Right atrium auricular region (tissue), 2 donors: ENCODE measurements around the gene TEAD1. TPM values are rescaled to one million over a fixed set of nuclear protein-coding genes. Genes with fewer than 3 reads are reported as not detected.

ENCODE experiments used
- DNase-seq: peaks from one replicate; pipeline ENCODE4 v3.0.0-alpha.2; 2019; ENCODE audit warnings: low spot score
- H3K27ac ChIP-seq, 2 donors: fragments of 200-600 bp; sonication (generic); 1 replicate in 1 of 2; 2 replicates in 1 of 2; pipeline ENCODE4 v1.5.1; 2016 to 2019
- H3K27me3 ChIP-seq, 2 donors: fragments of 200-600 bp; sonication (generic); one replicate each; pipeline versions ENCODE4 v1.5.1 to v1.6.0; 2017 to 2019
- H3K36me3 ChIP-seq: fragments of 200-600 bp; sonication (generic); one replicate; pipeline ENCODE4 v1.5.1; 2016
- H3K4me1 ChIP-seq, 2 donors: fragments of 200-600 bp; sonication (generic); one replicate each; pipeline versions ENCODE4 v1.5.1 to v1.6.0; 2017 to 2019
- H3K4me3 ChIP-seq, 2 donors: fragments of 200-600 bp; sonication (generic); 1 replicate in 1 of 2; 2 replicates in 1 of 2; pipeline ENCODE4 v1.5.1; 2017 to 2019; ENCODE audit warnings: mild to moderate bottlenecking in 1 of 2, moderate library complexity in 1 of 2
- H3K9me3 ChIP-seq, 2 donors: fragments of 200-600 bp; sonication (generic); one replicate each; pipeline ENCODE4 v1.5.1; 2019
- CTCF ChIP-seq, 2 donors: fragments of 200-600 bp; sonication (generic); IDR thresholded peaks; one replicate each; pipeline ENCODE4 v1.5.1; 2019; ENCODE audit warnings: antibody characterized with exemption in 2 of 2
- total RNA-seq, 2 donors: library from RNA; depleted of rRNA; stranded (reverse); fragments of >200 nt; gene quantifications; one replicate each; pipeline ENCODE4 v1.1.0, GENCODE V29; 2016

TEAD1 gene
- total RNA-seq, 2 donors from 2014 or later = 73.8 to 99.8 TPM

DNA sequence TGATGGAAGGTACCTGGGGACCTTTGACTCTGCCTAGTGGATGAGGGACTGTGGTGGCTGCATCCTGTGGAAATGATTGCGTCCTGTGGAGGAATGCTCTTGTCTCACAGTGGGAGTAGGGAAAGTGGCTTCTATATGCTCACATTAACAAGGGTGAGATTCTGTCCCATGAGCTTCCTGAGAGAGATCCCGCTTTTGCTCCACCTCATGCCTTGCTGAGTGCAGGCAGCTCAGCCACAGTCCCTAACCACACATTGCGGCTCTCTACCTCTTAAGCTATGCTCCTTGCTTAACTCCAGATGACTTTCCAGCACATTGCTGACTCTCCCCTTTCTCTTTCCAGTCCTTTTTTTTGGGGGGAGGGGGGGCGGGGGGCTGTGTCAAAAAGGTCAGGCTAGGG is 45.0 kb downstream of the TEAD1 start:
- no peaks in the 10 kb centered on the region for H3K27me3 ChIP-seq
- no peak for DNase-seq
- no peak overlapping the region for H3K4me3 ChIP-seq
- no peaks in the 10 kb centered on the region for H3K36me3 ChIP-seq
- no peak overlapping the region for H3K27ac ChIP-seq
- H3K4me1 ChIP-seq = peaks cover 0 to 25% of the 10 kb centered on the region in 2 donors
- no peak for TF ChIP-seq CTCF (IDR thresholded peaks at IDR 0.05)
- H3K9me3 ChIP-seq = no peaks in the 10 kb centered on the region

DNA sequence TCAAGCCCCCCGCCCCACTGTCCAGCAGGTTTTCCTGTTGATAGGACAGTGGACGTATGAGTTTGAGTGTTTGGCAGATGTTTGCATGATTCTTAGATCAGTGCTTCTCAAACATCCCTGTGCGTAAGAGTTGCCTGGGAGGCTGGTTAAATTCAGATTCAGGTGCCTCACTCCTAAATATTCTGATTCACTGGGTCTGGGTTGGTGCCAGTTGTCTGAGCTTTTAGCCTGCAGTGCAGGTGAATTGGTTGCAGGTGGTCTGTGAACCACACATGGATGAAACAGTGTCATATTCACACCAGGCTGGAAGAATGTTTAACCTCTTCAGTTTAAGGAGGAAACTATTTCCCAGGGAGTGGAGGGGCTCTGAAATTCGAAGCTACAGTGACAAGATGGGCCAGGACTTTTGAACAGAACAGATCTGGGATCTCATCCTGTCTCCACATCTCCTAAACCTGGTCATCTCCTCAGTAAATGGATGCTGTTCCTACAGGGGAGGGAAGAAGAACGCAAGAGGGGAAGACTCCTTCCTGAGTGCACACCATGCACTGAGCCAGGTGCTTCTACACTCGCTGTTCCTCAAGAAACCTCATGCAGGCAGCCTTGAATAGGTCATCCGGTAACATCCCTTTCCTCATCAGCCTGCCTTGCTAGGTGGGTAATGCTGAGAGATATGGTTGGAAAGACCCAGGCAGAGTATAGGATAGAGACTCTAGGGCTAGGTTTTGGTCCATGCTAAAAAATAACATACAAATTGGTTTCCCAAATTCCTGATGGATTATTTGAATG is 47.8 kb downstream of the TEAD1 start:
- no peak overlapping the region for H3K4me3 ChIP-seq
- DNase-seq = no peak
- H3K9me3 ChIP-seq = no peaks in the 10 kb centered on the region
- H3K27ac ChIP-seq = no peak overlapping the region
- TF ChIP-seq CTCF (IDR thresholded peaks at IDR 0.05) = no peak
- H3K36me3 ChIP-seq = no peaks in the 10 kb centered on the region
- peaks cover 0 to 29% of the 10 kb centered on the region in 2 donors for H3K4me1 ChIP-seq
- H3K27me3 ChIP-seq = no peaks in the 10 kb centered on the region

GRCh38 chr11:12723421-12724300 is 49.4 kb downstream of the TEAD1 start:
- Histone ChIP-seq H3K27ac (peak overlapping the region in 1 of 2 donors; percentile 42), H3K4me3 (no peak overlapping the region), H3K9me3 (no peaks in the 10 kb centered on the region), H3K36me3 (no peaks in the 10 kb centered on the region), H3K4me1 (peaks cover 0 to 45% of the 10 kb centered on the region in 2 donors), H3K27me3 (no peaks in the 10 kb centered on the region)
- DNase-seq = no peak
- no peak for TF ChIP-seq CTCF (IDR thresholded peaks at IDR 0.05)

DNA sequence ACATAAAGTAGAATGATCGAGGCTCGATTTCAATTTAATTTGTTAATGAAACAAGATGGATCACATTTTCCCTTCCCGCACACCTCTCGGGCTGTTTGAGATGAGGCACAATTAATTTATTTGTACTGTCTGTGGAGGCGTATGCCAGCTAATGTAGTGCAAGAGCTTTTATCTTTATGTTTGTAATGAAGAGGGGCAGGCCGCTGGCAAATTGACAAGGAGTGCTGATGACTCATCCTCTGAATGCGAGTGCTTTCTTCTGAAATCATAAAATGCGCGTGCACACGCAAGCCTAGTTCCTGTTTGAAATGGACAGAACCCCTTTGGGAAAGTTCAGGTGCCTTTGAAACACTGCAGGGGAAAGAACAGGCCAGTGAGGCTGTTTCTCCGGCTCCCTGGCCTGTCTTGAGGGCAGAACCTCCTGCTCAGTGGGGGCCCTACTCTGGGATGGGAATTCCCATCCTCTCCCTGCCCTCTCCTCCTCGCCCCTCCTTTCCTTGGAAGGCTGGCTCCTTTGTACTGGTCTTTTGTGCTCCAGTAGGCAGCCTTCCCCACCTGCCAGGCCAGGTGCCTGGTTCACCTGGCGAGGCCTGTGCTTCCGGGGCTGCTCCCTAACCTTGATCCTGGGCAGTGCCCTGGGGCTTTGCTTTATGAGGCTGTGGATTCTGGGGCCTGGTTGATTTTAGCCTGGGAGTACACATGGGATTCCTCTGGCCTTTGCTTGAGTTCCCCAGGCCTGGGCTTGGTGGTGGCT is 50.3 kb downstream of the TEAD1 start:
- no peaks in the 10 kb centered on the region for H3K36me3 ChIP-seq
- no peak overlapping the region for H3K4me3 ChIP-seq
- DNase-seq = peak; percentile 92
- peak overlapping the region; percentile 42 to 59 for H3K27ac ChIP-seq
- TF ChIP-seq CTCF (IDR thresholded peaks at IDR 0.05) = no peak
- no peaks in the 10 kb centered on the region for H3K9me3 ChIP-seq
- H3K27me3 ChIP-seq = no peaks in the 10 kb centered on the region
- peaks cover 0 to 49% of the 10 kb centered on the region in 2 donors for H3K4me1 ChIP-seq

DNA sequence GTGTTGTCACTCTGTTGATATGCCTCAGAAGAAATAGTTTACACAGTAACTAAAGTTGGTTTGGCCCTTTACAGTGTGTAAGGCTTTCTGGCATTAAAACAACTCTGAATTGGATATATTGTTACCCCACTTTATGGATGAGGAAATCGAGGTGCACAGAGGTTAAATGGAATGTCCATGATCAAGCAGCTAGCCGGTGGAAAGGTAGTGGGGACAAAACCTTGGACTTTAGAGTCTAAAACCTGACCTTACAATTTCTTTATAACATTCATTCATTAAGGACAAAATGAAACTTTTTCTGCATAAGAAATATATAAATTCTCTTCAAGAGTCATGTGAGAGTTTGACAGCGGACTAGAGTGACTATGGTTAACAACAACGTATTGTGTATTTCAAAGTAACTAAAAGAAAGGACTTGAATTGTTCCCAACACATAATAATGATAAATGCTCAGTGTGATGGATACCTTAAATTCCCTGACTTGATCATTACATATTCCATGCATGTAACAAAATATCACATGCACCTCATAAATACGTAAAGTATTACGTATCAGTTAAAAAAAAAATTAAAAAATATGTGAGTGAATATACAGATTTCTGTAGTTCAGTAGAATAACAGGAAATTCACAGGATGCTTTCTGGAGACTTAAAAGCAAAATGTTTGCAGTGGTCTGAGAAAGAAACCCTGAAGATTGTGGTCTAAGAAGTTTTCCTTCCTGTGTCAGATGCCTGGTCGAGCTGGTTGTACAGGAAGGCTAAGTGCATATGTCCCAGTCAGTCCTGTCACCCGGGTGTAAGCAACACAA is 51.0 kb downstream of the TEAD1 start:
- Histone ChIP-seq H3K36me3 (no peaks in the 10 kb centered on the region), H3K4me3 (no peak overlapping the region), H3K27me3 (no peaks in the 10 kb centered on the region), H3K27ac (no peak overlapping the region), H3K4me1 (peaks cover 0 to 49% of the 10 kb centered on the region in 2 donors), H3K9me3 (no peaks in the 10 kb centered on the region)
- TF ChIP-seq CTCF (IDR thresholded peaks at IDR 0.05) = no peak
- no peak for DNase-seq
